ENCODE results near the gene COL19A1.

GRCh38 chr6:70149209-70149788, 282.9 kb downstream of the COL19A1 start:
- TF ChIP-seq CTCF (CRISPR knock-in tag; IDR thresholded peaks at IDR 0.05) (no peak), ZZZ3 (CRISPR knock-in tag; IDR thresholded peaks at IDR 0.05; ENCODE audit: borderline replicate concordance) (no peak), BCLAF1 (IDR thresholded peaks at IDR 0.05) (no peak), ZSCAN25 (CRISPR knock-in tag; IDR thresholded peaks at IDR 0.05) (no peak), ZBTB42 (CRISPR knock-in tag; IDR thresholded peaks at IDR 0.05) (no peak), RAD21 (CRISPR knock-in tag; IDR thresholded peaks at IDR 0.05) (no peak), USF2 (IDR thresholded peaks at IDR 0.05; ENCODE audit: low read depth, low read length) (no peak), USF2 (CRISPR knock-in tag; IDR thresholded peaks at IDR 0.05; ENCODE audit: borderline replicate concordance) (no peak), ATF7 (IDR thresholded peaks at IDR 0.05) (no peak), ATF7 (CRISPR knock-in tag; IDR thresholded peaks at IDR 0.05) (no peak), GRHL1 (CRISPR knock-in tag; conservative IDR thresholded peaks at IDR 0.05) (no peak), KDM1A (CRISPR knock-in tag; IDR thresholded peaks at IDR 0.05) (no peak)
